ENCODE results near the gene CNKSR3.
A peak's percentile ranks its signal among the peaks of the same experiment; 100 is the strongest.

CNKSR3 gene

DNA sequence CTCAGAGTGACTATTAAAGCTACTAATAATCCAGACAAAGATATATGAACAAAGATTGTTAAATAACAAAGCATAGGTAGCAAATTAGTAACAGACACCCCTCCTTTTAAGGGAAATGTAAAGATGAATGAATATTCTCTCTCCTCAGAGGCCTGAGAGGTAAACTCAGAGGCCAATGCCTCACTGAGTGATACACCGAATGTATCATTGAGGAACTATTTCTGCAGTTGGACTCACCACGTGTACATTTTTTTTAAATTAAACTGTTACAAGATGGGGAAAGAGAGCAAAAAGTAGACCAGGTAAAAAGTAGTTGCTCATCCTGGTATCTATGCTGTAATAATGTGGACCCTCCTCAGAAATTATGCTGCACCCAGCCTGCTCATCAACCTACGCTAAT lies 81.6 kb downstream of the CNKSR3 start:
- no peak for FAIRE-seq
- DNase-seq (ENCODE audit: low spot score) = no peak

DNA sequence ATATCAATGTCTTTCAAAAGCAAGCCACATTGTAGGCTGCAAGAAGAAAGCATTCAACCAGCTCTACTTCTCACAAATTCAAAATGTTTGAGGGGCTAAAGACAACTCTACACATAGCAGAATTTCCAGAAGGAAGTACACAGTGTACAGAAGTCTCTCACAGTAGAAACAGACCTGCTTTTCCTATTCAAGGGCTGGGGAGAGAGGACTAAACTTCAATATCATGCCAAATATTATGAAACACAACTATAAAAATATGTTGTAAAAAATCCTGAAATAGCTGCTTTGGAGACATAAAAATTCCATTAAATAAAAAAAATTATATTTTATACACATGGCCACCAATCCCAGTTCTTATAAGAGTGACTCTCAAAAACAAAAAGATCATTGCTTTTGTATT lies 83.0 kb downstream of the CNKSR3 start:
- DNase-seq (ENCODE audit: low spot score) = no peak
- no peak for FAIRE-seq

- FAIRE-seq = no peak
These were observed 83.5 kb downstream of the CNKSR3 start for GRCh38 chr6:154426997-154427396.

DNA sequence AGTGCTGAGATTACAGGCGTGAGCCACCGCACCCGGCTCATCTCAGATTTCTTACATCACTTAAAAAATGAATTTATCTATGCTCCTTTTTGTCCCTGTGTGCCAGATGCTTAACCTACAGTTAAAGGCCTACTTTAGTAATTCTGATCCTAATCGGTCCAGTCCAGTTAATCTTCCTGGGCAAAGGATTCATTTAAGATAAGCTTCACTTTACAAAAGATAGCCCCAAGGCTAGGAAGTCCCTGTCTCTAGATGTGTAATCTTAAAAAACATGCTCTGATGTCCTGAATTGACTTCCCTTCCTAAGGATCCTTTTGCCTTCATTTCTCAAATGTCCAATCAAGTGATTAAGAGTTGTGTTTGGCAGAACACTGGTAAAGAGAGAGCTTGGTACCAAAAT lies 85.5 kb downstream of the CNKSR3 start:
- FAIRE-seq = no peak
- no peak for DNase-seq (ENCODE audit: low spot score)

More at GRCh38 chr6:154426997-154427396, 83.5 kb downstream of the CNKSR3 start:
- DNase-seq (ENCODE audit: low spot score) = no peak

GRCh38 chr6:154414021-154414813 lies 96.3 kb downstream of the CNKSR3 start:
- FAIRE-seq (no peak), DNase-seq (ENCODE audit: low spot score) (no peak)

GRCh38 chr6:154412106-154412820 lies 98.2 kb downstream of the CNKSR3 start:
- no peak for DNase-seq (ENCODE audit: low spot score)
- FAIRE-seq = no peak

DNA sequence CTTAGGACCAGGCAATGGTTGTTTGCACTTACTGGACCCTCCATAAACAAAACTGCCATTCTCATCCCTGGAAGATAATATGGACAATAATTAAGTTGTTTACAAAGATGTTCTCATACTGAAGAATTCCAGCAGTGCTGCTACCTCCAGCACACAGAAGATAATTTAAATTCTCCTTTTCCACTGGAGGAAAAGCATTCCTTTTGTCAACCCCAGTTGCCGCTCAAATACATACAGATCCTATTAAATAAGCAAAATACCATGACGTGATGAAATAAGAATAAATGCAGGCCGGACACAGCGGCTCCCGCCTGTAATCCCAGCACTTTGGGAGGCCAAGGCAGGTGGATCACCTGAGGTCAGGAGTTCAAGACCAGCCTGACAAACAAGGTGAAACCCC lies 99.4 kb downstream of the CNKSR3 start:
- FAIRE-seq = no peak
- no peak for DNase-seq (ENCODE audit: low spot score)

DNA sequence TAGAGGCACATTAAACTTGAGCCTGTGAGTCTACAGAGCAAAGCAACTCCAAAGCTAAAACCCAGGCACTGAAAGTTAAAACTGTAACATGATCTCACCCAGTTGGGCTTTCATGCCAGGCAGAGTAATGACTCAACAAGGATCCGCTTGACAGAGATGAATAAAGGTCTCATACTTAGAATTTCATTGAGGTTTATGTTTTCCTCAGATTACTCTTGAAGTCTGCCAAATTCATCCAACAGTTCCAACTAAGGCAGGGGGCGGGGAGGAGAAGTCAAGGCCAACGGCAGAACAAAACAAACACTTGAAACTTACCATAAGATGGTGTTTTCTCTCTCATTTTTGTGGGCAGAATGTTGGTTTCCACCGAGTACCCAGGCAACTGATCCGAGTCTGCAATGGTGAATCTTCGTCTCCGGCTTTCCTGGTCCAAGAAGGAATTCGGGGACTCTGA lies 99.8 kb downstream of the CNKSR3 start:
- DNase-seq (ENCODE audit: low spot score) (peak; percentile 81), FAIRE-seq (peak; percentile 44)

GRCh38 chr6:154408891-154409500 lies 101.5 kb downstream of the CNKSR3 start:
- DNase-seq (ENCODE audit: low spot score) (peak; percentile 31), FAIRE-seq (no peak)

- no peak for DNase-seq (ENCODE audit: low spot score)
- no peak for FAIRE-seq
These were observed 103.0 kb downstream of the CNKSR3 start for GRCh38 chr6:154407440-154407839.

DNA sequence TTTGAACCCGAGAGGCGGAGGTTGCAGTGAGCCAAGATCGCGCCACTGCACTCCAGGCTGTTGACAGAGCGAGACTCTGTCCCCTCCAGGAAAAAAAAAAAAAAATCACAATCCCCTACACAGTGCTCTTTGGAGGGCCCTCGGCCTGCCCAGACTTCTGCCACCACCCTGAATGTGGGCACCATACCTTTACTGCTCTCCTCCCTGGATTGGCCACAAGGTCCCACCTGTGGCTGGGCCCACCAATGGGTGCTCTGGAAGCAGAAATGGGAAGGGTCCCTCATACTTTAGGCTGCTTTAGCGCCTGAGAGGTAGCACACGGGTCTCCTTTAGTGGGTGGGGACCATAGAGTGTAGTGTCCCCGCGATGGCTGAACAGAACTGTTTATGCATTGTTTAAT lies 103.6 kb downstream of the CNKSR3 start:
- no peak for DNase-seq (ENCODE audit: low spot score)
- FAIRE-seq = no peak

DNA sequence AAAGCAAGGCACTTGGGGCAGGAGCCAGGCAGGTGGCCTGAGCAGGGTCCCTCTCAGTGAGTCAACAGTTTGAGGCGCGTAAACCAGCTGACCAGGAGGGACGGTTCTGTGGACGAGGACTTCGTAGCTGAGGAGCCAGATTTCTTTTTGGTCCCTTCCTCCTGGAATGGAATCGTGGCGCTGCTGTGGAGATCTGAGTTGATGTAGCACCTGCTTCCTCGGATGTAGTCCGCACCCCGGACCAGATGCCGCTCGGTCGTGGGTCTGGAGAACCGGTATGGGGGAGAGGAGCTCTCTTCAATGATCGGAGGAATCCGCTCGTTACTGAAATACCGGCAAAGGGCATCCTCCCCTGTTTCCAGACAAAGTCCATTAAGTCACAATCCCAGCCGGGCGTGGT lies 104.2 kb downstream of the CNKSR3 start:
- no peak for DNase-seq (ENCODE audit: low spot score)
- no peak for FAIRE-seq

- DNase-seq (ENCODE audit: low spot score) (no peak), FAIRE-seq (no peak)
These were observed 105.6 kb downstream of the CNKSR3 start for GRCh38 chr6:154404791-154405400.

GRCh38 chr6:154403788-154404187 lies 106.7 kb downstream of the CNKSR3 start:
- no peak for FAIRE-seq
- DNase-seq (ENCODE audit: low spot score) = peak; percentile 48

DNA sequence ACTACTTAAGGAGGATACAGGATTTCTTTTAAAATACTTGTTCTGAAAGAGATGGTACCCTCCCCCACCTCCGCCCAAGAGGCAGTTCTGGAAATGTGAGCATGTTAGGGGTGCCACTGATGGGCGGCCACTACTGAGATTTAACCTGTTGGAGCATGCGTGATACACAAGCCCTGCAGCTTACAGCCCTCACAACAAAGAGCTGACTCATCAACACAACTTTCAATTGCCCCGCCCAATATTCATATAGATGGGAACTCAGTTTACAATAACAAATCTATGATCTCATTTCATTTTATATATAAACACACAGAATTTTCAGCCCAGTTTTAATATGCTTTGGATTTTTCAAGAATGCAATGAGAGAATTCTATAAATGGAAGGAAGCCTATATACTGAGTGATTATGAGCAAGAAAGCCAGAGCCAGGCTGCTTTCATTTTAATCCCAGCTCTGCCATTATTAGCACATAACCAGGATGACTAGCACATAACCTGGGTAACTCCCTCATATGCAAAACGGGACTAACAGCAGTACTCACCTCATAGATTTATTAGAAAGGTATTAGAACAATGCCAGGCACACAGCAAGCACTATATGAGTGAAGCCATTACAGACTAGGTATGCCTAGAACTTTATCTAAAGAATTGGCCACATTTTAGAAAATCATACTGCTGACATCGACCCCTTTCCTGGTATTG lies 108.3 kb downstream of the CNKSR3 start:
- DNase-seq (ENCODE audit: low spot score) = no peak
- FAIRE-seq = no peak

- DNase-seq (ENCODE audit: low spot score) = no peak
- no peak for FAIRE-seq
These were observed 111.4 kb downstream of the CNKSR3 start for GRCh38 chr6:154399097-154399496.

DNA sequence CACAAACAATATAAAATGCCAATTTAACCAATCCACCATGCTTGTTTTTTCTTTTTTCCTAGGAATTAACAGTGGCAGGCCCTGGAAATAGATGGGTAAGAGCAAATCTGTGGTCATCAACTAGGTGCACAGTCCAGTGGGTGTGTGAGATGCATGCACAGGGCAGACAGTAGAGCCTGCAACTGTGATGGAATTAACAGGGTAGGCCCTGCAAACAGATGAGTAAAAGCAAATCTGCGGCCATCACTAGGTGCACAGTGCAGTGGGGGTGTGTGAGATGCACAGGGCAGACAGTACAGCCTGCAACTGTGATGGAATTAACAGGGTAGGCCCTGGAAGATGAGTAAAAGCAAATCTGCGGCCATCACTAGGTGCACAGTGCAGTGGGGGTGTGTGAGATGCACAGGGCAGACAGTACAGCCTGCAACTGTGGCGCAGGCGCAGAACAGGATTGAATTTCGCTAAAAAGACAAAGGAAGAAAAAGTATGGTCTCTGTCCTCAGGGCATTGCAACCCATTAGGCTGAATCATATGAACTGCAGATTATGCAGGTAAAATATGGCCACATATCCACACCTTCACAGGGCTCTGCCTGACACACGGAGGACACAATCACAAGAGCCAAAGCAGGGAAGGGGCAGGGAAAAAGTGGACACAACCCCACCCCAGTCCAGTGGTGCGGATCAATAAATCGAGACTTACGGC lies 112.8 kb downstream of the CNKSR3 start:
- FAIRE-seq = no peak
- no peak for DNase-seq (ENCODE audit: low spot score)

- DNase-seq (ENCODE audit: low spot score) (no peak), FAIRE-seq (no peak)
These were observed 114.6 kb downstream of the CNKSR3 start for GRCh38 chr6:154395878-154396277.

DNA sequence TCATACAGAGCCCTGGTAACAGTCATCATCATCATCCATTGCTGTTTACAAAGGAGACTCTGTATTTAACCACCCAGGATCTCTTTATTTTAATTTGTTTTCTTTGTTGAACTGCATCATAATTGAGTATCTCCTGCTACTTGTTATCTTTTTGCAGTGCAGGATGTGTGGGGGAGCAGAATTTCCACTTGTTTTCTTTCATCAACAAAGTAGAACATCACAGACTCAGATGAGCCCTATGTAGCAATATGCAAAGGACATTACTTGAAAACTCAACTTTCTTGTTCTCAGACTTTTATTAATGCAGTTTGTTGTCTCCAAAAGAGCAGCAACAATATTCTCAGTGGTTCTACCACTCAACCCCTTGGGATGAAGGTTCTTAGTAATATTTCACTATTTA lies 115.2 kb downstream of the CNKSR3 start:
- DNase-seq (ENCODE audit: low spot score) (no peak), FAIRE-seq (no peak)

- no peak for DNase-seq (ENCODE audit: low spot score)
- FAIRE-seq = no peak
These were observed 115.9 kb downstream of the CNKSR3 start for GRCh38 chr6:154394571-154394970.

DNA sequence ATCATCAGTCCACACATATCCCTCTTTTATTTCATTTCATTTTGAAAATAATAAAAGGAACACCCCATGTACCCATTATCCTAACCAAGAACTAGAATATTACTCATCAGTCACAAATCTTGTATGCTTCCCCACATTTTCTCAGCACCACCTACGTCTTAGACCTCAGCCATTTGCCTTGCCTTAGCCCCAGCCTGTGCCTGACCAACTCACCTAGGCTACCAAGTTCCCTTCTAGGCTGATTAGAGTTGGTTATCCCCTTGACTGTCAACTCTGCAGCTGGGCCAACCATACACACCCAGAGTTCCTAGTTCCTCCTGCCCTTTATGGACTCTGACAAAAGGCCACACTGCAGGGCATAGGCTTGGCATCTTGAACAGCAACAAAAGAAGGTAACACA lies 120.5 kb downstream of the CNKSR3 start:
- DNase-seq (ENCODE audit: low spot score) = no peak
- FAIRE-seq = no peak
